ENCODE results near the gene MYO3A.

DNA sequence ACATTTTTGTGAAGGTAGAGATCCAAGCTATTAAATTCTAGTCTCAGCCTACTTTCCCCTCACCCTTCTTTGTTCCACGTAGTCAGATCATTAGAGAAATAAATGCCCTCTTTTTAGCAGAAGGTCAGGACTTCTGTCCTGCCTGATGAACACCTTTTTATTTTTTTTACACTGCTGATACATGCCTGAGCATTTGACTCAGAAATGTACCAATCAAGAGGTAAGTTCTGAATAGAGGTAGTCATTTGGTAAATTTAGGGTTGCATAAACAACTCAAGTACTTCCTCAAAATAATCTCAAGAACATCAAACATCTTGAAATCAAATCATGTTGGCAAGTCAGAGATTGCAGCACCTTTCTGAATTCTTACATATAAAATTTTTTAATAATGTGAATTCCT lies 133.7 kb downstream of the MYO3A start:
- TF ChIP-seq, protein P1, sequence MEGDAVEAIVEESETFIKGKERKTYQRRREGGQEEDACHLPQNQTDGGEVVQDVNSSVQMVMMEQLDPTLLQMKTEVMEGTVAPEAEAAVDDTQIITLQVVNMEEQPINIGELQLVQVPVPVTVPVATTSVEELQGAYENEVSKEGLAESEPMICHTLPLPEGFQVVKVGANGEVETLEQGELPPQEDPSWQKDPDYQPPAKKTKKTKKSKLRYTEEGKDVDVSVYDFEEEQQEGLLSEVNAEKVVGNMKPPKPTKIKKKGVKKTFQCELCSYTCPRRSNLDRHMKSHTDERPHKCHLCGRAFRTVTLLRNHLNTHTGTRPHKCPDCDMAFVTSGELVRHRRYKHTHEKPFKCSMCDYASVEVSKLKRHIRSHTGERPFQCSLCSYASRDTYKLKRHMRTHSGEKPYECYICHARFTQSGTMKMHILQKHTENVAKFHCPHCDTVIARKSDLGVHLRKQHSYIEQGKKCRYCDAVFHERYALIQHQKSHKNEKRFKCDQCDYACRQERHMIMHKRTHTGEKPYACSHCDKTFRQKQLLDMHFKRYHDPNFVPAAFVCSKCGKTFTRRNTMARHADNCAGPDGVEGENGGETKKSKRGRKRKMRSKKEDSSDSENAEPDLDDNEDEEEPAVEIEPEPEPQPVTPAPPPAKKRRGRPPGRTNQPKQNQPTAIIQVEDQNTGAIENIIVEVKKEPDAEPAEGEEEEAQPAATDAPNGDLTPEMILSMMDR (IDR thresholded peaks at IDR 0.05; ENCODE audit: low read length) = no peak
- no peak for TF ChIP-seq EZH2 (IDR thresholded peaks at IDR 0.05; ENCODE audit: borderline replicate concordance, low read length)
